K562 (cell line): ENCODE data around the gene SLC15A1.

Source experiments
- BACH1 ChIP-seq: fragments of 200-800 bp; sonication (Bioruptor generic); IDR thresholded peaks from 2 replicates; pipeline ENCODE4 v1.6.1; 2016; ENCODE audit warnings: missing genetic modification characterization, missing compliant biosample characterization
- FOS ChIP-seq: IDR thresholded peaks from 3 replicates; pipeline ENCODE4 v1.6.1; 2011; ENCODE audit not compliant: insufficient read length; ENCODE audit errors: extremely low read depth
- HES1 ChIP-seq: fragments of 450-650 bp; IDR thresholded peaks from 2 replicates; pipeline ENCODE4 v1.6.1; 2016; ENCODE audit warnings: low read depth, mild to moderate bottlenecking, moderate library complexity
- YY1 ChIP-seq, 3 experiments: IDR thresholded peaks; 2 replicates each; pipeline ENCODE4 v1.6.1; 2011; ENCODE audit warnings: low read length in 2 of 3, mild to moderate bottlenecking in 2 of 3, moderate library complexity in 2 of 3, borderline replicate concordance in 1 of 3, control low read depth in 1 of 3, low read depth in 1 of 3; ENCODE audit not compliant: insufficient read depth in 3 of 3, insufficient replicate concordance in 2 of 3, control insufficient read depth in 1 of 3, insufficient read length in 1 of 3; ENCODE audit errors: extremely low read depth in 1 of 3
- TF ChIP-seq, protein P1 (sequence below), 3 experiments: IDR thresholded peaks in 2 of 3; conservative IDR thresholded peaks in 1 of 3; 2 replicates each; pipeline ENCODE4 v1.5.1; 2011 to 2012; ENCODE audit warnings: low read length in 3 of 3, mild to moderate bottlenecking in 3 of 3, control low read depth in 2 of 3, improper control_type of control experiment in 1 of 3, inconsistent platforms in 1 of 3, low read depth in 1 of 3, mixed read lengths in 1 of 3, moderate library complexity in 1 of 3; ENCODE audit not compliant: insufficient read depth in 2 of 3
- TF ChIP-seq, protein P2 (sequence below): sonication (generic); formaldehyde crosslinking; IDR thresholded peaks from 2 replicates; pipeline ENCODE4 v1.8.0; 2022; ENCODE audit warnings: missing genetic modification reagents, mild to moderate bottlenecking, borderline replicate concordance
- TF ChIP-seq, protein P3 (sequence below): fragments of 450-650 bp; IDR thresholded peaks from 2 replicates; pipeline ENCODE4 v1.7.1; 2018; ENCODE audit warnings: mild to moderate bottlenecking, low read depth; ENCODE audit not compliant: partially characterized antibody

GRCh38 chr13:98772794-98773452 lies 20.5 kb upstream of the SLC15A1 start:
- TF ChIP-seq BACH1 (tag), result no peak
- TF ChIP-seq, protein P1, sequence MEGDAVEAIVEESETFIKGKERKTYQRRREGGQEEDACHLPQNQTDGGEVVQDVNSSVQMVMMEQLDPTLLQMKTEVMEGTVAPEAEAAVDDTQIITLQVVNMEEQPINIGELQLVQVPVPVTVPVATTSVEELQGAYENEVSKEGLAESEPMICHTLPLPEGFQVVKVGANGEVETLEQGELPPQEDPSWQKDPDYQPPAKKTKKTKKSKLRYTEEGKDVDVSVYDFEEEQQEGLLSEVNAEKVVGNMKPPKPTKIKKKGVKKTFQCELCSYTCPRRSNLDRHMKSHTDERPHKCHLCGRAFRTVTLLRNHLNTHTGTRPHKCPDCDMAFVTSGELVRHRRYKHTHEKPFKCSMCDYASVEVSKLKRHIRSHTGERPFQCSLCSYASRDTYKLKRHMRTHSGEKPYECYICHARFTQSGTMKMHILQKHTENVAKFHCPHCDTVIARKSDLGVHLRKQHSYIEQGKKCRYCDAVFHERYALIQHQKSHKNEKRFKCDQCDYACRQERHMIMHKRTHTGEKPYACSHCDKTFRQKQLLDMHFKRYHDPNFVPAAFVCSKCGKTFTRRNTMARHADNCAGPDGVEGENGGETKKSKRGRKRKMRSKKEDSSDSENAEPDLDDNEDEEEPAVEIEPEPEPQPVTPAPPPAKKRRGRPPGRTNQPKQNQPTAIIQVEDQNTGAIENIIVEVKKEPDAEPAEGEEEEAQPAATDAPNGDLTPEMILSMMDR (IDR thresholded peaks at IDR 0.05 in 2 of 3, conservative IDR thresholded peaks at IDR 0.05 in 1 of 3; ENCODE audit: insufficient read depth in 2 of 3, low read depth in 1 of 3, low read length in 3 of 3), result peak; percentile 12 to 59 (median 18); a peak in 4 of 6 replicates
- TF ChIP-seq, protein P2, sequence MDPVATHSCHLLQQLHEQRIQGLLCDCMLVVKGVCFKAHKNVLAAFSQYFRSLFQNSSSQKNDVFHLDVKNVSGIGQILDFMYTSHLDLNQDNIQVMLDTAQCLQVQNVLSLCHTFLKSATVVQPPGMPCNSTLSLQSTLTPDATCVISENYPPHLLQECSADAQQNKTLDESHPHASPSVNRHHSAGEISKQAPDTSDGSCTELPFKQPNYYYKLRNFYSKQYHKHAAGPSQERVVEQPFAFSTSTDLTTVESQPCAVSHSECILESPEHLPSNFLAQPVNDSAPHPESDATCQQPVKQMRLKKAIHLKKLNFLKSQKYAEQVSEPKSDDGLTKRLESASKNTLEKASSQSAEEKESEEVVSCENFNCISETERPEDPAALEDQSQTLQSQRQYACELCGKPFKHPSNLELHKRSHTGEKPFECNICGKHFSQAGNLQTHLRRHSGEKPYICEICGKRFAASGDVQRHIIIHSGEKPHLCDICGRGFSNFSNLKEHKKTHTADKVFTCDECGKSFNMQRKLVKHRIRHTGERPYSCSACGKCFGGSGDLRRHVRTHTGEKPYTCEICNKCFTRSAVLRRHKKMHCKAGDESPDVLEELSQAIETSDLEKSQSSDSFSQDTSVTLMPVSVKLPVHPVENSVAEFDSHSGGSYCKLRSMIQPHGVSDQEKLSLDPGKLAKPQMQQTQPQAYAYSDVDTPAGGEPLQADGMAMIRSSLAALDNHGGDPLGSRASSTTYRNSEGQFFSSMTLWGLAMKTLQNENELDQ (CRISPR knock-in tag), result no peak
- no peak for TF ChIP-seq FOS
- TF ChIP-seq, protein P3, sequence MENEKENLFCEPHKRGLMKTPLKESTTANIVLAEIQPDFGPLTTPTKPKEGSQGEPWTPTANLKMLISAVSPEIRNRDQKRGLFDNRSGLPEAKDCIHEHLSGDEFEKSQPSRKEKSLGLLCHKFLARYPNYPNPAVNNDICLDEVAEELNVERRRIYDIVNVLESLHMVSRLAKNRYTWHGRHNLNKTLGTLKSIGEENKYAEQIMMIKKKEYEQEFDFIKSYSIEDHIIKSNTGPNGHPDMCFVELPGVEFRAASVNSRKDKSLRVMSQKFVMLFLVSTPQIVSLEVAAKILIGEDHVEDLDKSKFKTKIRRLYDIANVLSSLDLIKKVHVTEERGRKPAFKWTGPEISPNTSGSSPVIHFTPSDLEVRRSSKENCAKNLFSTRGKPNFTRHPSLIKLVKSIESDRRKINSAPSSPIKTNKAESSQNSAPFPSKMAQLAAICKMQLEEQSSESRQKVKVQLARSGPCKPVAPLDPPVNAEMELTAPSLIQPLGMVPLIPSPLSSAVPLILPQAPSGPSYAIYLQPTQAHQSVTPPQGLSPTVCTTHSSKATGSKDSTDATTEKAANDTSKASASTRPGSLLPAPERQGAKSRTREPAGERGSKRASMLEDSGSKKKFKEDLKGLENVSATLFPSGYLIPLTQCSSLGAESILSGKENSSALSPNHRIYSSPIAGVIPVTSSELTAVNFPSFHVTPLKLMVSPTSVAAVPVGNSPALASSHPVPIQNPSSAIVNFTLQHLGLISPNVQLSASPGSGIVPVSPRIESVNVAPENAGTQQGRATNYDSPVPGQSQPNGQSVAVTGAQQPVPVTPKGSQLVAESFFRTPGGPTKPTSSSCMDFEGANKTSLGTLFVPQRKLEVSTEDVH, result no peak
- TF ChIP-seq HES1, result no peak
- TF ChIP-seq YY1 (IDR thresholded peaks at IDR 0.05; ENCODE audit: borderline replicate concordance in 1 of 3, control insufficient read depth in 1 of 3, extremely low read depth in 1 of 3, insufficient read depth in 3 of 3, insufficient read length in 1 of 3, insufficient replicate concordance in 2 of 3, low read depth in 1 of 3, low read length in 2 of 3), result no peak
